Heart right ventricle (tissue), 16 donors: Measurements from ENCODE around the gene ABLIM2. TPM values are rescaled to one million over a fixed set of nuclear protein-coding genes. Genes with fewer than 3 reads are reported as not detected.

Source experiments
- ATAC-seq, 8 donors: fragments of 200-7000 bp; cut with Tn5 transposase; one replicate each; pipeline ENCODE4 v1.9.1; 2020; ENCODE audit warnings: mild to moderate bottlenecking in 8 of 8, moderate library complexity in 8 of 8, moderate number of reproducible peaks in 1 of 8
- DNase-seq, 2 donors: peaks; one replicate each; pipeline ENCODE4 v3.0.0-alpha.2; 2020
- H3K27ac ChIP-seq, 10 donors: fragments of 200-600 bp; sonication (generic) in 2 of 10; one replicate each; pipeline versions ENCODE4 v1.5.0 to v1.8.0; 2020 to 2022; ENCODE audit warnings: mild to moderate bottlenecking in 3 of 10
- H3K27me3 ChIP-seq, 7 donors: fragments of 200-600 bp; one replicate each; pipeline ENCODE4 v1.8.0; 2021 to 2022; ENCODE audit warnings: mild to moderate bottlenecking in 2 of 7
- H3K36me3 ChIP-seq, 9 donors: fragments of 200-600 bp; sonication (generic) in 1 of 9; one replicate each; pipeline versions ENCODE4 v1.5.0 to v1.8.0; 2020 to 2022; ENCODE audit warnings: mild to moderate bottlenecking in 2 of 9
- H3K4me1 ChIP-seq, 9 donors: fragments of 200-600 bp; sonication (generic) in 1 of 9; one replicate each; pipeline versions ENCODE4 v1.5.0 to v1.8.0; 2020 to 2022; ENCODE audit warnings: mild to moderate bottlenecking in 4 of 9
- H3K4me3 ChIP-seq, 10 donors: fragments of 200-600 bp; sonication (generic) in 2 of 10; one replicate each; pipeline versions ENCODE4 v1.5.0 to v1.8.0; 2020 to 2022; ENCODE audit warnings: mild to moderate bottlenecking in 7 of 10, moderate library complexity in 2 of 10
- H3K9me3 ChIP-seq, 11 donors: fragments of 200-600 bp in 10 of 11; sonication (generic) in 2 of 11; one replicate each; pipeline versions ENCODE4 v1.5.0 to v1.8.0; 2013 to 2022; ENCODE audit warnings: mild to moderate bottlenecking in 2 of 11, control low read depth in 1 of 11, moderate library complexity in 1 of 11
- WGBS, 2 donors: extraction: QIAGEN DNeasy Blood & Tissue Kit; methylation state at CpG; one replicate each; pipeline ENCODE4 v1.1.7; 2013; ENCODE audit warnings: inconsistent platforms in 1 of 2; 5-methylcytosine and 5-hydroxymethylcytosine counted together
- intact Hi-C, 10 donors: fragments of 100-400 bp; cut with DNase I; formaldehyde crosslinking; loops; one replicate each; pipeline versions ENCODE4 v1.11.1 to v1.14.2; 2022
- polyA plus RNA-seq, 2 donors: library from polyadenylated mRNA; stranded (reverse); fragments of 200-250 nt; gene quantifications; one replicate each; pipeline ENCODE4 v1.2.3, GENCODE V29; 2013
- total RNA-seq, 10 donors: library from RNA; stranded (reverse); fragmentation: NEBNext Ultra II Directional in 3 of 10; extraction: Animal tissue kit (Norgen Biotek cat#: 25700) in 3 of 10; gene quantifications; one replicate each; pipeline versions ENCODE4 v1.2.1 to v1.2.4, GENCODE V29; 2021 to 2023
- TF ChIP-seq, protein P1 (sequence below), 9 donors: fragments of 200-600 bp; sonication (generic) in 2 of 9; IDR thresholded peaks; one replicate each; pipeline versions ENCODE4 v1.5.0 to v1.8.0; 2021 to 2022; ENCODE audit warnings: antibody characterized with exemption in 9 of 9, mild to moderate bottlenecking in 5 of 9, moderate library complexity in 1 of 9
- donor health status: Arrhythmogenic right ventricular cardiomyopathy.
- donor health status: ischemic (EF 13 %, LVEDD 7.1; RV severe dilation, severe dysfunction).
- donor health status: healthy with polysubstance abuse.
- donor health status: DM: no; HTN: yes; CAD: no.
- donor health status: DM: no; HTN: no; CAD: no.
- donor health status: ischemic (EF 25% LVEDD 6.9; RV normal size, moderate dysfunction).
- donor health status: ischemic (EF 25% LVEDD 5.7; RV mildly dilated, moderate dysfunction).
- donor health status: healthy.
- donor health status: DM: yes; HTN: yes; CAD: no.
- donor health status: Ischemic cardiomyopathy.
- donor health status: ischemic (EF 35%, LVEDD 5.7; RV mildly dilated, moderate dysfunction).
- donor health status: nonischemic (EF 11% LVEDD 7.7; RV severe dilation, severe dysfunction).
- donor health status: DM: yes; HTN: yes; CAD: no.
- donor health status: PGD.
- donor health status: ischemic (EF 29% LVEDD 5.4; RV normal size, mild dysfunction).
- donor health status: nonischemic (EF 23%, LVEDD 6.1; RV moderate dilation, normal function).

Gene ABLIM2
- total and polyA plus RNA-seq, 12 donors = 7.2 to 27.8 (median 17.6) TPM

DNA sequence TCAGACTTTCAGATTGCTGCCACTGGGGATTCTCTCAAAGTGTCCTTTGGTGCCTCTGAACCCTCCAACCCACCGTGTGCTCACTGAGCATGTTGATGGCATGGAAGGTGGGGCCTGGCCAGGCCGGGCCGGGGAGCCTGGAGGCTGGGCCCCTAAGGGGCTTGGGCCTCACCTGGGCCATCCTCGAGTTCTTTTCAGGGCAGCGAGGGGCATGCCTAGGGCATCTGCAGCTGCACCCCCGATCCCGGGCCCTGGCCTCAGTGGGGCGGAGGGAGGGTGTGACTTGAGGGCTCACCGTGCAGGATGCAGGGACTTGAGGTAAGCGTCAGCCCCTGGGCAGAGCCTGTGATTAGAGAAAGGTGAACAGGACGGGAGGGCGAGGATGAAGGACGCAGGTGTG, 38.9 kb upstream of the ABLIM2 start:
- peak overlapping the region in 2 of 10 donors; percentile 85 to 95 for H3K27ac ChIP-seq
- H3K36me3 ChIP-seq = no peaks in the 10 kb centered on the region
- H3K27me3 ChIP-seq = no peaks in the 10 kb centered on the region
- intact Hi-C loops = loop anchor here in 1 of 10 donors (10.0 kb wide), 1 partner anchor 383 kb away; no protein-coding TSS in a partner anchor
- TF ChIP-seq, protein P1, sequence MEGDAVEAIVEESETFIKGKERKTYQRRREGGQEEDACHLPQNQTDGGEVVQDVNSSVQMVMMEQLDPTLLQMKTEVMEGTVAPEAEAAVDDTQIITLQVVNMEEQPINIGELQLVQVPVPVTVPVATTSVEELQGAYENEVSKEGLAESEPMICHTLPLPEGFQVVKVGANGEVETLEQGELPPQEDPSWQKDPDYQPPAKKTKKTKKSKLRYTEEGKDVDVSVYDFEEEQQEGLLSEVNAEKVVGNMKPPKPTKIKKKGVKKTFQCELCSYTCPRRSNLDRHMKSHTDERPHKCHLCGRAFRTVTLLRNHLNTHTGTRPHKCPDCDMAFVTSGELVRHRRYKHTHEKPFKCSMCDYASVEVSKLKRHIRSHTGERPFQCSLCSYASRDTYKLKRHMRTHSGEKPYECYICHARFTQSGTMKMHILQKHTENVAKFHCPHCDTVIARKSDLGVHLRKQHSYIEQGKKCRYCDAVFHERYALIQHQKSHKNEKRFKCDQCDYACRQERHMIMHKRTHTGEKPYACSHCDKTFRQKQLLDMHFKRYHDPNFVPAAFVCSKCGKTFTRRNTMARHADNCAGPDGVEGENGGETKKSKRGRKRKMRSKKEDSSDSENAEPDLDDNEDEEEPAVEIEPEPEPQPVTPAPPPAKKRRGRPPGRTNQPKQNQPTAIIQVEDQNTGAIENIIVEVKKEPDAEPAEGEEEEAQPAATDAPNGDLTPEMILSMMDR (IDR thresholded peaks at IDR 0.05) = no peak
- no peak for ATAC-seq
- H3K9me3 ChIP-seq = no peaks in the 10 kb centered on the region
- no peak overlapping the region for H3K4me3 ChIP-seq
- peaks cover 25 to 88% (median 72%) of the 10 kb centered on the region in 9 donors for H3K4me1 ChIP-seq
- DNase-seq = no peak
- 93% methylated on average over 13 of the region's 13 CpGs for WGBS, 2 donors

DNA sequence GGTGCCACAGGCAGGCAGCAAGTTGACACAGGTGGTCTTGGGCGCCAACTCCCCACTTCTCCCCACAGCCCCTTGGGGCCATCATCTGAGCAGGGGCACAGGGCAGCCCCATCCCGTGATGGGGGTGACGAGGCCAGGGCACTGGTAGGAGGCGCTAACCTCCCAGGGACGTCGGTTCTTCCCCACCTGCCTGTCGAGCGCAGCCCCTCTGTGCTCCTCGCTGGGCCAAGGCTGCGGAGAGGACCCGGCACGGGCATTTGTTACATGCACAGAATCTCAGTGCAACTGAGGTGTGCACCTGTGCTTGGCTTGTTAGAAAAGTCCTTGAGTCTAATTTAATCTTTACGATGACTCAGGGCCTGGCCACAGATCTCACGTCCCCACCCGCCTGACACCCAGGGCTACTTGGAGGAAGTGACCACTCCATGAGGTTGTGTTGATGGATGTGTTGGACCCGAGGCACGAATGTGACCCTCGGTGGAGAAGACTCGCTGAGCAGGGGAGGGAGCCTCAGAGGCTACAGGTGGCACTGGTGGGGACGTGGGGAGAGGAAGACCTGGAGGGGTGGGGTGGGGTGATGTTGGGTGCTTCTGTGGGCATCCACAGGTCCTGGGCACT, 37.3 kb upstream of the ABLIM2 start:
- TF ChIP-seq, protein P1 (IDR thresholded peaks at IDR 0.05) = no peak
- peaks cover 29 to 90% (median 72%) of the 10 kb centered on the region in 9 donors for H3K4me1 ChIP-seq
- DNase-seq (no peak), ATAC-seq (no peak)
- H3K27me3 ChIP-seq = no peaks in the 10 kb centered on the region
- no peak overlapping the region for H3K4me3 ChIP-seq
- H3K36me3 ChIP-seq = no peaks in the 10 kb centered on the region
- intact Hi-C loops = loop anchor here in 1 of 10 donors (10.0 kb wide), 1 partner anchor 381 kb away; no protein-coding TSS in a partner anchor
- H3K27ac ChIP-seq = peak overlapping the region in 3 of 10 donors; percentile 36 to 47 (median 44)
- 73 to 74% methylated on average over 20 of the region's 20 CpGs for whole genome bisulfite sequencing, 2 donors
- no peaks in the 10 kb centered on the region for H3K9me3 ChIP-seq

DNA sequence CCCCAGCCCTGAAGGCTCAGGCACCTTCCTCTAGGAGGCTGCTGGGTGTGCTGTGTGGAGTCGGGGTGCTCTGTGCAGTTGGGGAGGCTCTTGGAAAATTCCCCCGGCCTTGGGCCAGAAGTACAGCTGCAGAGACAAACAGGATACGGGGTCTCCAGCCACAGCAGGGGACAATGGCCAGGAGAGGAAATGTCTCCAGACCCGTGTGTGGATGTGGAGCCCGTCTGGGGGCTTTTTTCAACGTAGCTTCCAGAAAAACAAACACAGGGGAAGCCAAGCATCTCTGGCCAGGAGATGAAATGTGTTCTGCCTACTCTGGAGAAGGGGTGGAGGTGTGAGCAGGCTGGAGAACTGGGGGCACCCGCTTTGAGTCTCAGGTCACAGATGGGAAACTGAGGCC, 36.8 kb upstream of the ABLIM2 start:
- intact Hi-C loops = loop anchor here in 1 of 10 donors (10.0 kb wide), 1 partner anchor 381 kb away; no protein-coding TSS in a partner anchor
- no peak for ATAC-seq

More for the DNA sequence above, 36.8 kb upstream of the ABLIM2 start:
- no peak for DNase-seq
- WGBS, 2 donors = 57 to 68% methylated on average over 7 of the region's 7 CpGs
- TF ChIP-seq, protein P1 (IDR thresholded peaks at IDR 0.05) = no peak
- Histone ChIP-seq H3K27me3 (no peaks in the 10 kb centered on the region), H3K4me3 (no peak overlapping the region), H3K36me3 (no peaks in the 10 kb centered on the region), H3K9me3 (no peaks in the 10 kb centered on the region), H3K27ac (peak overlapping the region in 3 of 10 donors; percentile 36 to 47 (median 44)), H3K4me1 (peaks cover 29 to 90% (median 72%) of the 10 kb centered on the region in 9 donors)
